GM23338 (cell line): ENCODE results near the gene C10orf71. TPM values are rescaled to one million over a fixed set of nuclear protein-coding genes. Genes with fewer than 3 reads are reported as not detected.

Source experiments
- ATAC-seq: fragments of 200-7000 bp; cut with Tn5 transposase; 3 replicates; pipeline ENCODE4 v1.9.1; 2020
- DNase-seq: peaks from one replicate; pipeline ENCODE4 v3.0.0-alpha.2; 2015; ENCODE audit warnings: low spot score
- H2AFZ ChIP-seq: fragments of 200-600 bp; sonication (generic); 2 replicates; pipeline ENCODE4 v1.8.0; 2016; ENCODE audit warnings: antibody characterized with exemption, mild to moderate bottlenecking, moderate library complexity
- H3F3A ChIP-seq: fragments of 200-600 bp; sonication (generic); replicated peaks from 2 replicates; pipeline ENCODE4 v1.8.0; 2017; ENCODE audit warnings: antibody characterized with exemption, mixed run types, low read depth
- H3K27ac ChIP-seq: fragments of 200-600 bp; sonication (generic); 2 replicates; pipeline ENCODE4 v1.6.1; 2016; ENCODE audit warnings: low read depth
- H3K27me3 ChIP-seq: fragments of 200-600 bp; sonication (generic); 2 replicates; pipeline ENCODE4 v1.8.0; 2016; ENCODE audit warnings: mild to moderate bottlenecking, mixed run types, moderate library complexity; ENCODE audit not compliant: insufficient read depth
- H3K36me3 ChIP-seq: fragments of 200-600 bp; sonication (generic); 2 replicates; pipeline ENCODE4 v1.8.0; 2016; ENCODE audit warnings: mild to moderate bottlenecking; ENCODE audit not compliant: insufficient read depth
- H3K4me1 ChIP-seq: fragments of 200-600 bp; sonication (generic); 2 replicates; pipeline ENCODE4 v1.8.0; 2016; ENCODE audit warnings: mild to moderate bottlenecking, moderate library complexity; ENCODE audit not compliant: insufficient read depth
- H3K4me2 ChIP-seq: fragments of 200-600 bp; sonication (generic); 2 replicates; pipeline ENCODE4 v1.7.1; 2017; ENCODE audit warnings: mixed run types
- H3K4me3 ChIP-seq: fragments of 200-600 bp; sonication (generic); 2 replicates; pipeline ENCODE4 v1.6.1; 2016; ENCODE audit warnings: mixed run types
- H3K79me2 ChIP-seq: fragments of 200-600 bp; sonication (generic); replicated peaks from 2 replicates; pipeline ENCODE4 v1.8.0; 2017; ENCODE audit warnings: mild to moderate bottlenecking; ENCODE audit not compliant: insufficient read depth
- H3K9me2 ChIP-seq: fragments of 200-600 bp; sonication (generic); 2 replicates; pipeline ENCODE4 v1.8.0; 2017; ENCODE audit not compliant: insufficient read depth
- H4K20me1 ChIP-seq: fragments of 200-600 bp; sonication (generic); replicated peaks from 2 replicates; pipeline ENCODE4 v1.8.0; 2017; ENCODE audit warnings: mild to moderate bottlenecking; ENCODE audit not compliant: insufficient read depth
- H3K27ac Mint-ChIP-seq: 2 replicates; pipeline ENCODE4 v1.8.0; 2020; ENCODE audit warnings: inconsistent platforms, mild to moderate bottlenecking, moderate library complexity, mixed read lengths
- H3K27me3 Mint-ChIP-seq: 3 replicates; pipeline ENCODE4 v1.8.0; 2022; ENCODE audit warnings: low read depth, mild to moderate bottlenecking, moderate library complexity, mixed read lengths, inconsistent platforms; ENCODE audit not compliant: insufficient read depth, poor library complexity
- H3K36me3 Mint-ChIP-seq: 3 replicates; pipeline ENCODE4 v1.8.0; 2021; ENCODE audit warnings: low read depth, mild to moderate bottlenecking, inconsistent platforms, moderate library complexity, mixed read lengths
- H3K4me1 Mint-ChIP-seq: 3 replicates; pipeline ENCODE4 v1.8.0; 2020; ENCODE audit warnings: mild to moderate bottlenecking, inconsistent platforms, mixed read lengths
- H3K4me3 Mint-ChIP-seq: 3 replicates; pipeline ENCODE4 v1.8.0; 2021; ENCODE audit warnings: moderate library complexity, mild to moderate bottlenecking, inconsistent platforms, mixed read lengths
- H3K9me3 Mint-ChIP-seq: 3 replicates; pipeline ENCODE4 v1.8.0; 2020; ENCODE audit warnings: moderate library complexity, mild to moderate bottlenecking, inconsistent platforms, mixed read lengths
- CREB1 ChIP-seq: fragments of 250-450 bp; sonication (Bioruptor Pico); IDR thresholded peaks from 2 replicates; pipeline ENCODE4 v1.5.0; 2020; ENCODE audit warnings: low read depth, mild to moderate bottlenecking, moderate library complexity
- NANOG ChIP-seq: IDR thresholded peaks from 2 replicates; pipeline ENCODE4 v1.6.1; 2016; ENCODE audit warnings: antibody characterized with exemption, borderline replicate concordance
- POLR2AphosphoS5 ChIP-seq: IDR thresholded peaks from 2 replicates; pipeline ENCODE4 v1.6.1; 2016; ENCODE audit warnings: antibody characterized with exemption, low read depth
- STAT1 ChIP-seq: IDR thresholded peaks from one replicate; pipeline ENCODE4 v1.6.1; 2016; ENCODE audit warnings: antibody characterized with exemption; ENCODE audit not compliant: unreplicated experiment
- ZNF114 ChIP-seq: fragments of 250-450 bp; sonication (Bioruptor Pico); IDR thresholded peaks from 2 replicates; pipeline ENCODE4 v1.5.0; 2020; ENCODE audit warnings: mild to moderate bottlenecking, moderate library complexity
- polyA plus RNA-seq: library from polyadenylated mRNA; unstranded; fragments of >200 nt; fragmentation: Nextera tagmentation; extraction: Ambion mirVana; gene quantifications from 2 replicates; pipeline ENCODE4 v1.2.1, GENCODE V29; 2016
- total RNA-seq: library from RNA; depleted of rRNA; stranded (reverse); fragments of >200 nt; shearing (Covaris generic); gene quantifications from 2 replicates; pipeline ENCODE4 v1.2.3, GENCODE V29; 2014
- TF ChIP-seq, protein P1 (sequence below): IDR thresholded peaks from one replicate; pipeline ENCODE4 v1.6.1; 2018; ENCODE audit warnings: antibody characterized with exemption; ENCODE audit not compliant: unreplicated experiment
- TF ChIP-seq, protein P2 (sequence below): IDR thresholded peaks from 2 replicates; pipeline ENCODE4 v1.6.1; 2016; ENCODE audit warnings: antibody characterized with exemption
- TF ChIP-seq, protein P3 (sequence below), 2 experiments: fragments of 200-600 bp in 1 of 2; sonication (generic) in 1 of 2; conservative IDR thresholded peaks; 2 replicates each; pipeline versions ENCODE4 v1.5.1 to v1.6.1; 2016 to 2017; ENCODE audit warnings: antibody characterized with exemption in 2 of 2, low read depth in 2 of 2, mild to moderate bottlenecking in 2 of 2, moderate library complexity in 1 of 2

Gene C10orf71
- total and polyA plus RNA-seq, 2 experiments from 2014 or later: not detected

GRCh38 chr10:49352323-49352722 lies 53.4 kb downstream of the C10orf71 start (continued):
- TF ChIP-seq, protein P1, sequence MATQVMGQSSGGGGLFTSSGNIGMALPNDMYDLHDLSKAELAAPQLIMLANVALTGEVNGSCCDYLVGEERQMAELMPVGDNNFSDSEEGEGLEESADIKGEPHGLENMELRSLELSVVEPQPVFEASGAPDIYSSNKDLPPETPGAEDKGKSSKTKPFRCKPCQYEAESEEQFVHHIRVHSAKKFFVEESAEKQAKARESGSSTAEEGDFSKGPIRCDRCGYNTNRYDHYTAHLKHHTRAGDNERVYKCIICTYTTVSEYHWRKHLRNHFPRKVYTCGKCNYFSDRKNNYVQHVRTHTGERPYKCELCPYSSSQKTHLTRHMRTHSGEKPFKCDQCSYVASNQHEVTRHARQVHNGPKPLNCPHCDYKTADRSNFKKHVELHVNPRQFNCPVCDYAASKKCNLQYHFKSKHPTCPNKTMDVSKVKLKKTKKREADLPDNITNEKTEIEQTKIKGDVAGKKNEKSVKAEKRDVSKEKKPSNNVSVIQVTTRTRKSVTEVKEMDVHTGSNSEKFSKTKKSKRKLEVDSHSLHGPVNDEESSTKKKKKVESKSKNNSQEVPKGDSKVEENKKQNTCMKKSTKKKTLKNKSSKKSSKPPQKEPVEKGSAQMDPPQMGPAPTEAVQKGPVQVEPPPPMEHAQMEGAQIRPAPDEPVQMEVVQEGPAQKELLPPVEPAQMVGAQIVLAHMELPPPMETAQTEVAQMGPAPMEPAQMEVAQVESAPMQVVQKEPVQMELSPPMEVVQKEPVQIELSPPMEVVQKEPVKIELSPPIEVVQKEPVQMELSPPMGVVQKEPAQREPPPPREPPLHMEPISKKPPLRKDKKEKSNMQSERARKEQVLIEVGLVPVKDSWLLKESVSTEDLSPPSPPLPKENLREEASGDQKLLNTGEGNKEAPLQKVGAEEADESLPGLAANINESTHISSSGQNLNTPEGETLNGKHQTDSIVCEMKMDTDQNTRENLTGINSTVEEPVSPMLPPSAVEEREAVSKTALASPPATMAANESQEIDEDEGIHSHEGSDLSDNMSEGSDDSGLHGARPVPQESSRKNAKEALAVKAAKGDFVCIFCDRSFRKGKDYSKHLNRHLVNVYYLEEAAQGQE: no peak
- TF ChIP-seq, protein P2, sequence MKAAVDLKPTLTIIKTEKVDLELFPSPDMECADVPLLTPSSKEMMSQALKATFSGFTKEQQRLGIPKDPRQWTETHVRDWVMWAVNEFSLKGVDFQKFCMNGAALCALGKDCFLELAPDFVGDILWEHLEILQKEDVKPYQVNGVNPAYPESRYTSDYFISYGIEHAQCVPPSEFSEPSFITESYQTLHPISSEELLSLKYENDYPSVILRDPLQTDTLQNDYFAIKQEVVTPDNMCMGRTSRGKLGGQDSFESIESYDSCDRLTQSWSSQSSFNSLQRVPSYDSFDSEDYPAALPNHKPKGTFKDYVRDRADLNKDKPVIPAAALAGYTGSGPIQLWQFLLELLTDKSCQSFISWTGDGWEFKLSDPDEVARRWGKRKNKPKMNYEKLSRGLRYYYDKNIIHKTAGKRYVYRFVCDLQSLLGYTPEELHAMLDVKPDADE: no peak
- no peak for TF ChIP-seq NANOG
- TF ChIP-seq POLR2AphosphoS5: no peak
- TF ChIP-seq ZNF114 (CRISPR knock-in tag): no peak

DNA sequence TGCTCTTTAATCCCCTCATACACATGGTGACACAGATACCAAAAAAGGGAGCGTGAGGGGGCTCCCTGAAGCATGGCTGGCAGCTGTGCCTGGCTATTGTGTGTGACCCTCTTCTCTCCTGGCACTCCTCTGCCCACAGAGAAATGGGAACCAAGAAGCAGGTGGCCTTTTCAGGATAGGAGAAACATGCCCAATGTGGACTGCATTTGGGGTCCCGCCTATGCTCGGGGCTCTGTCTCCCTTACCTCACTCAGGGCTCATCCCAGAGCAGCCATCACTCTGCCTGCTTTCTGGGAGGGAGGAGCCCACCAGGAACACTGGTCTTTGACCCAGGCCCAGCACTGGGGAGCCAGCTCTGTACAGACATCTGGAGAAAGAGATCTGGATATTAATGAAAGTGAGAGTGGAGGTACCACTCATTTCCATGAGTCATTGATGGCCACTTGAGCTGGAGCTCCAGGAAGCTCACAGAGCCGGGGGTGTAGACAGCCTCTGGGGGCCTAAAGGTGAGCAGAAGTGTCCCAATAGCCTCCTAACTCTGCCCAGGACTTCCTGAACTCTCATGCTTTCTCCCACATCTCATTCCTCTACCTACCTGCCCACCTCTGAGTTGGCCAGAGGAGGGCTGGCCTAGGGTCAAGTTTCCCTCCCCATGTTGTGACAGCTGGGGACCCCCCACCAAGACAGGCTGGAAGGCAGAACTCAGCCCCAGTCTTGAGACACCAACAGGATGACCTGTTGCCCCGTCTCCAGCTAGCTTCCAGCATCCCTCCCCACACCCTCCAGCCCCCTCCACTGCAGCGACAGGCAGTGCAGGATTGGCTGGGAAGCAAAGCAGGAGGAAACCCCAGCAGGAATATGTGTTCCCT lies 54.3 kb downstream of the C10orf71 start:
- peaks cover 6% of the 10 kb centered on the region; the same call in 1 of the 3 replicates for H3K9me3 Mint-ChIP-seq
- no peaks in the 10 kb centered on the region for H3K4me1 ChIP-seq
- no peaks in the 10 kb centered on the region for H3K4me1 Mint-ChIP-seq
- H3K27ac ChIP-seq: no peak overlapping the region
- H3K4me2 ChIP-seq: no peak overlapping the region
- H3K27me3 ChIP-seq: no peaks in the 10 kb centered on the region
- H3F3A ChIP-seq: no peaks in the 10 kb centered on the region
- no peak for ATAC-seq
- H4K20me1 ChIP-seq: no peaks in the 10 kb centered on the region
- H3K9me2 ChIP-seq: 0 out of 2 replicates have a peak, but pooled peaks cover 2% of the 10 kb centered on the region
- no peak overlapping the region for H2AFZ ChIP-seq
- no peak overlapping the region for H3K4me3 ChIP-seq
- H3K36me3 Mint-ChIP-seq: no peaks in the 10 kb centered on the region
- no peaks in the 10 kb centered on the region for H3K36me3 ChIP-seq
- H3K79me2 ChIP-seq: no peaks in the 10 kb centered on the region
- DNase-seq: no peak
- no peak overlapping the region for H3K4me3 Mint-ChIP-seq
- H3K27me3 Mint-ChIP-seq: no peaks in the 10 kb centered on the region
- H3K27ac Mint-ChIP-seq: no peak overlapping the region
- TF ChIP-seq, protein P3, sequence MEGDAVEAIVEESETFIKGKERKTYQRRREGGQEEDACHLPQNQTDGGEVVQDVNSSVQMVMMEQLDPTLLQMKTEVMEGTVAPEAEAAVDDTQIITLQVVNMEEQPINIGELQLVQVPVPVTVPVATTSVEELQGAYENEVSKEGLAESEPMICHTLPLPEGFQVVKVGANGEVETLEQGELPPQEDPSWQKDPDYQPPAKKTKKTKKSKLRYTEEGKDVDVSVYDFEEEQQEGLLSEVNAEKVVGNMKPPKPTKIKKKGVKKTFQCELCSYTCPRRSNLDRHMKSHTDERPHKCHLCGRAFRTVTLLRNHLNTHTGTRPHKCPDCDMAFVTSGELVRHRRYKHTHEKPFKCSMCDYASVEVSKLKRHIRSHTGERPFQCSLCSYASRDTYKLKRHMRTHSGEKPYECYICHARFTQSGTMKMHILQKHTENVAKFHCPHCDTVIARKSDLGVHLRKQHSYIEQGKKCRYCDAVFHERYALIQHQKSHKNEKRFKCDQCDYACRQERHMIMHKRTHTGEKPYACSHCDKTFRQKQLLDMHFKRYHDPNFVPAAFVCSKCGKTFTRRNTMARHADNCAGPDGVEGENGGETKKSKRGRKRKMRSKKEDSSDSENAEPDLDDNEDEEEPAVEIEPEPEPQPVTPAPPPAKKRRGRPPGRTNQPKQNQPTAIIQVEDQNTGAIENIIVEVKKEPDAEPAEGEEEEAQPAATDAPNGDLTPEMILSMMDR (conservative IDR thresholded peaks at IDR 0.05; ENCODE audit: low read depth in 2 of 2): no peak
- TF ChIP-seq CREB1 (CRISPR knock-in tag): no peak
- no peak for TF ChIP-seq ZNF114 (CRISPR knock-in tag)
- TF ChIP-seq STAT1: no peak
- TF ChIP-seq, protein P1: no peak
